ENCODE data around the gene FOXL1.

DNA sequence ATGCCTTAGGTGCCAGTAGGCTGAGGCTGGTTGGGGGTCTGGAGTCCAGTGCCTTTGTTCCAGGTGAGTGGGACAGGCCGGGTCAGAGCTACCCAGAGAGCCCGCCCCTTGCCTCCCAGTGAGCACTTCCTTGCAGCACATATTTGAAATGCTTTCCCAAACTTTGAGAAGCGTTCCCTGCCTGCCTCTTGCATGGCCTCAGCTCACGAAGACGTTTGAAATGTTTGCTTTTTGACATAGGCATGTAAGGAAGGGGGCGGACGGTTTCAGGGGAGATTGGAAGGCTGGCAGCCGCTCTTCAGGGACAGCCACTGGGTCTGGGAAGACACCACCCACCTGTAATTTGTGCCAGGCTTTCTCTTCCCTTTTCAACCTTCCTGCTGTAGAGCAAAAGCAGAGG, 5.1 kb upstream of the FOXL1 start:
- TF ChIP-seq, protein P1, sequence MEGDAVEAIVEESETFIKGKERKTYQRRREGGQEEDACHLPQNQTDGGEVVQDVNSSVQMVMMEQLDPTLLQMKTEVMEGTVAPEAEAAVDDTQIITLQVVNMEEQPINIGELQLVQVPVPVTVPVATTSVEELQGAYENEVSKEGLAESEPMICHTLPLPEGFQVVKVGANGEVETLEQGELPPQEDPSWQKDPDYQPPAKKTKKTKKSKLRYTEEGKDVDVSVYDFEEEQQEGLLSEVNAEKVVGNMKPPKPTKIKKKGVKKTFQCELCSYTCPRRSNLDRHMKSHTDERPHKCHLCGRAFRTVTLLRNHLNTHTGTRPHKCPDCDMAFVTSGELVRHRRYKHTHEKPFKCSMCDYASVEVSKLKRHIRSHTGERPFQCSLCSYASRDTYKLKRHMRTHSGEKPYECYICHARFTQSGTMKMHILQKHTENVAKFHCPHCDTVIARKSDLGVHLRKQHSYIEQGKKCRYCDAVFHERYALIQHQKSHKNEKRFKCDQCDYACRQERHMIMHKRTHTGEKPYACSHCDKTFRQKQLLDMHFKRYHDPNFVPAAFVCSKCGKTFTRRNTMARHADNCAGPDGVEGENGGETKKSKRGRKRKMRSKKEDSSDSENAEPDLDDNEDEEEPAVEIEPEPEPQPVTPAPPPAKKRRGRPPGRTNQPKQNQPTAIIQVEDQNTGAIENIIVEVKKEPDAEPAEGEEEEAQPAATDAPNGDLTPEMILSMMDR (optimal IDR thresholded peaks at IDR 0.05 in 1 of 3, IDR thresholded peaks at IDR 0.05 in 1 of 3, conservative IDR thresholded peaks at IDR 0.05 in 1 of 3; ENCODE audit: extremely low read depth in 1 of 3, insufficient read depth in 2 of 3, low read length in 3 of 3) = no peak
- TF ChIP-seq EZH2 (IDR thresholded peaks at IDR 0.05; ENCODE audit: low read length) = no peak

All from keratinocyte (primary cell).